H9 (cell line): ENCODE results near the gene TUBA4A. TPM values are rescaled to one million over a fixed set of nuclear protein-coding genes. Genes with fewer than 3 reads are reported as not detected.
A peak's percentile ranks its signal among the peaks of the same experiment; 100 is the strongest.

Experiments used
- DNase-seq: peaks from one replicate; pipeline ENCODE4 v3.0.0-alpha.2; 2017
- H2AFZ ChIP-seq: one replicate; pipeline ENCODE4 v1.6.1; 2013; ENCODE audit warnings: mild to moderate bottlenecking, low read length, control low read depth, moderate library complexity
- H2AK5ac ChIP-seq: 2 replicates; pipeline ENCODE4 v1.6.1; 2013; ENCODE audit warnings: low read length, control low read depth, mixed read lengths; ENCODE audit not compliant: insufficient read length
- H2BK120ac ChIP-seq: one replicate; pipeline ENCODE4 v1.6.1; 2013; ENCODE audit warnings: low read depth, mild to moderate bottlenecking, low read length, control low read depth, inconsistent platforms; ENCODE audit not compliant: poor library complexity, severe bottlenecking
- H2BK12ac ChIP-seq: 2 replicates; pipeline ENCODE4 v1.6.1; 2013; ENCODE audit warnings: low read length, control low read depth, mixed read lengths, low read depth; ENCODE audit not compliant: insufficient read length
- H2BK15ac ChIP-seq: 2 replicates; pipeline ENCODE4 v1.6.1; 2013; ENCODE audit warnings: low read depth, low read length, control low read depth
- H2BK20ac ChIP-seq: one replicate; pipeline ENCODE4 v1.6.1; 2013; ENCODE audit warnings: low read depth, mild to moderate bottlenecking, low read length, control low read depth, inconsistent platforms; ENCODE audit not compliant: poor library complexity, severe bottlenecking
- H2BK5ac ChIP-seq: 2 replicates; pipeline ENCODE4 v1.6.1; 2013; ENCODE audit warnings: low read length, control low read depth, mixed read lengths; ENCODE audit not compliant: insufficient read length
- H3K14ac ChIP-seq: 2 replicates; pipeline ENCODE4 v1.6.1; 2013; ENCODE audit warnings: low read length, control low read depth; ENCODE audit not compliant: insufficient read depth
- H3K18ac ChIP-seq: 2 replicates; pipeline ENCODE4 v1.6.1; 2013; ENCODE audit warnings: low read depth, mild to moderate bottlenecking, mixed read lengths, low read length, control low read depth; ENCODE audit not compliant: insufficient read length
- H3K23ac ChIP-seq: 2 replicates; pipeline ENCODE4 v1.6.1; 2013; ENCODE audit warnings: low read length, control low read depth, mixed read lengths, low read depth; ENCODE audit not compliant: insufficient read length
- H3K23me2 ChIP-seq: 2 replicates; pipeline ENCODE4 v1.6.1; 2013; ENCODE audit warnings: low read depth, mild to moderate bottlenecking, mixed read lengths, low read length, control low read depth; ENCODE audit not compliant: insufficient read length, poor library complexity, severe bottlenecking
- H3K27ac ChIP-seq: 2 replicates; pipeline ENCODE4 v1.5.1; 2013; ENCODE audit warnings: low read length, control low read depth, mixed read lengths, low read depth; ENCODE audit not compliant: insufficient read length
- H3K27me3 ChIP-seq: 2 replicates; pipeline ENCODE4 v1.6.1; 2013; ENCODE audit warnings: low read length, control low read depth, inconsistent platforms; ENCODE audit not compliant: insufficient read depth
- H3K4ac ChIP-seq: 2 replicates; pipeline ENCODE4 v1.6.1; 2013; ENCODE audit warnings: low read depth, mild to moderate bottlenecking, control low read depth, inconsistent platforms, low read length, moderate library complexity
- H3K4me1 ChIP-seq: 2 replicates; pipeline ENCODE4 v1.6.1; 2013; ENCODE audit warnings: low read length, control low read depth, inconsistent platforms; ENCODE audit not compliant: insufficient read depth
- H3K4me2 ChIP-seq: 2 replicates; pipeline ENCODE4 v1.6.1; 2013; ENCODE audit warnings: low read length, control low read depth, mixed read lengths; ENCODE audit not compliant: insufficient read length, insufficient read depth
- H3K56ac ChIP-seq: 2 replicates; pipeline ENCODE4 v1.6.1; 2013; ENCODE audit warnings: low read depth, mild to moderate bottlenecking, mixed read lengths, low read length, control low read depth; ENCODE audit not compliant: insufficient read length
- H3K79me1 ChIP-seq: 2 replicates; pipeline ENCODE4 v1.6.1; 2013; ENCODE audit warnings: low read depth, mild to moderate bottlenecking, moderate library complexity, low read length, control low read depth, inconsistent platforms; ENCODE audit not compliant: insufficient read depth, poor library complexity, severe bottlenecking
- H3K79me2 ChIP-seq: 2 replicates; pipeline ENCODE4 v1.6.1; 2013; ENCODE audit warnings: low read length, control low read depth, inconsistent platforms; ENCODE audit not compliant: insufficient read depth
- H3K9ac ChIP-seq: 2 replicates; pipeline ENCODE4 v1.6.1; 2013; ENCODE audit warnings: low read length, control low read depth, mixed read lengths; ENCODE audit not compliant: insufficient read length; ENCODE audit errors: extremely low read depth
- H3K9me3 ChIP-seq: one replicate; pipeline ENCODE4 v1.6.1; 2013; ENCODE audit warnings: low read depth, low read length, inconsistent platforms; ENCODE audit not compliant: control insufficient read depth
- H3T11ph ChIP-seq: one replicate; pipeline ENCODE4 v1.6.1; 2013; ENCODE audit warnings: mild to moderate bottlenecking, low read length, control low read depth, inconsistent platforms
- H4K20me1 ChIP-seq: one replicate; pipeline ENCODE4 v1.6.1; 2013; ENCODE audit not compliant: control insufficient read depth, insufficient read length, insufficient read depth
- H4K5ac ChIP-seq: 2 replicates; pipeline ENCODE4 v1.6.1; 2013; ENCODE audit warnings: low read depth, mild to moderate bottlenecking, mixed read lengths, low read length, control low read depth; ENCODE audit not compliant: insufficient read length
- H4K8ac ChIP-seq: replicated peaks from 2 replicates; pipeline ENCODE4 v1.6.1; 2013; ENCODE audit warnings: low read length, control low read depth, mixed read lengths, low read depth; ENCODE audit not compliant: insufficient read length
- H4K91ac ChIP-seq: 2 replicates; pipeline ENCODE4 v1.6.1; 2013; ENCODE audit warnings: low read depth, mild to moderate bottlenecking, moderate library complexity, mixed read lengths, low read length, control low read depth; ENCODE audit not compliant: insufficient read length
- H3K27ac Mint-ChIP-seq, 3 experiments: 2 replicates in 2 of 3; 3 replicates in 1 of 3; pipeline ENCODE4 v1.8.0; 2020 to 2021; ENCODE audit warnings: mixed read lengths in 3 of 3, mild to moderate bottlenecking in 1 of 3, moderate library complexity in 1 of 3
- H3K27me3 Mint-ChIP-seq: 2 replicates; pipeline ENCODE4 v1.8.0; 2021; ENCODE audit warnings: low read depth, mild to moderate bottlenecking, moderate library complexity, mixed read lengths
- H3K36me3 Mint-ChIP-seq, 3 experiments: 2 replicates in 2 of 3; 3 replicates in 1 of 3; pipeline ENCODE4 v1.8.0; 2020 to 2021; ENCODE audit warnings: low read depth in 3 of 3, mixed read lengths in 3 of 3; ENCODE audit not compliant: insufficient read depth in 1 of 3
- H3K4me1 Mint-ChIP-seq, 2 experiments: 2 replicates each; pipeline ENCODE4 v1.8.0; 2020; ENCODE audit warnings: mixed read lengths in 2 of 2
- H3K4me3 Mint-ChIP-seq, 2 experiments: 2 replicates in 1 of 2; 3 replicates in 1 of 2; pipeline ENCODE4 v1.8.0; 2020 to 2021; ENCODE audit warnings: mild to moderate bottlenecking in 2 of 2, mixed read lengths in 2 of 2, moderate library complexity in 1 of 2
- H3K9me3 Mint-ChIP-seq, 2 experiments: 2 replicates in 1 of 2; 3 replicates in 1 of 2; pipeline ENCODE4 v1.8.0; 2020; ENCODE audit warnings: mild to moderate bottlenecking in 2 of 2, mixed read lengths in 2 of 2, moderate library complexity in 1 of 2
- WGBS: extraction: QIAGEN DNeasy Blood & Tissue Kit; methylation state at CpG from one replicate; pipeline ENCODE4 v1.1.7; 2013; ENCODE audit warnings: missing lambda C conversion rate, low lambda C conversion rate, mixed read lengths; ENCODE audit not compliant: insufficient read length; ENCODE audit errors: extremely low coverage; 5-methylcytosine and 5-hydroxymethylcytosine counted together
- total RNA-seq: library from RNA; stranded (reverse); gene quantifications from 2 replicates; pipeline ENCODE4 v1.2.1, GENCODE V29; 2021
- TF ChIP-seq, protein P1 (sequence below): fragments of 200-600 bp; sonication (generic); conservative IDR thresholded peaks from 3 replicates; pipeline ENCODE4 v1.8.0; 2021; ENCODE audit warnings: antibody characterized with exemption, mild to moderate bottlenecking

TUBA4A gene
- total RNA-seq, 1 experiment from 2014 or later, result 25.5 TPM

DNA sequence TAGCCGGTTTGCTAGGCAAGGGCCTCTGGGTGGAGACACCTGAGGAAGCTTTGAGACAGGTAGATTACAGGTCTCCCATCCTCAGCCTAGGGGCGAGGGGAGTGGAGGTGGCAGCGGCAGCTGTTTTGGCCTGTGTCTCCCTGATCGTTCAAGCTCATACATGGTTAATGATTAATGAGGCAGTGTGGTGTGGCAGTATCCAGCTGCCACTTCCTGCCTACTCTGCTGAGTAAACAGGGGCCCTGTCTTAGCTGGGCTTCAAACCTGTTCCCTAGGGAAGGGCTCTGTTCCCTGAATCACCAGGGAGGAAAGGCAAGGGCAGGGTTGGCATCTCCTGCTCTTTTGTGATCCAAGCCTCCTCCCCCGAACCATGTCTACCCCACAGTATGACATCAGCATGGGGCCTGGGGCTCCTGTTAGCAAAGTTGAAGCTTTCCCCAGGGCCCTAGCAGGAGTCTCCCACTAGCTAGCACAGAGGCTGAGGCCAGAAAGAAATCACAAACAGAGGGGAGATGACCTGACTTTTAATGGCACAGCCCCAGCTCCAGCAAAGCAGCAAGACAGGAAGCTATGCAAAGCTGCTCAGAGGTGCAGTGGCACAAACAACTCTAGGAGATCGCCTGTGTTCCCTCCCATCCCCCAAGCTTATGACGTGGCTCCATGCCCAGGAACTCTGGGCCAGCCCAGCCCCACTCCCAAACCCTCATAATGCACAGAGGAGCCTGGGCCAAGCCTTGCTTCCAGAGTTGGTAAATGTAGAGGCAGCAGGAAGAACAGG, 4.3 kb downstream of the TUBA4A start:
- Histone ChIP-seq H3K14ac (no peak overlapping the region), H2BK12ac (no peak overlapping the region), H3K27ac (no peak overlapping the region), H4K20me1 (no peaks in the 10 kb centered on the region), H2BK20ac (no peak overlapping the region), H3K9ac (no peak overlapping the region), H3K23ac (no peak overlapping the region), H3K79me2 (no peaks in the 10 kb centered on the region), H4K5ac (no peak overlapping the region), H3K4ac (no peak overlapping the region), H3K4me1 (peaks cover 5% of the 10 kb centered on the region), H3K56ac (no peak overlapping the region), H3K18ac (no peak overlapping the region), H3K23me2 (peaks cover 20% of the 10 kb centered on the region), H4K8ac (no peak overlapping the region), H3K9me3 (no peaks in the 10 kb centered on the region), H3T11ph (no peak overlapping the region), H3K4me2 (no peak overlapping the region), H2BK15ac (no peak overlapping the region), H2AK5ac (no peak overlapping the region), H2BK5ac (no peak overlapping the region), H3K79me1 (no peaks in the 10 kb centered on the region), H4K91ac (no peak overlapping the region), H3K27me3 (no peaks in the 10 kb centered on the region; the same call in 1 of the 2 replicates), H2AFZ (no peak overlapping the region), H2BK120ac (no peak overlapping the region)
- Mint-ChIP-seq H3K4me3 (no peak overlapping the region; a peak in 1 of 5 replicates), H3K4me1 (peaks cover 33 to 43% of the 10 kb centered on the region in 2 experiments), H3K27me3 (peaks cover 36% of the 10 kb centered on the region), H3K27ac (peak overlapping the region; percentile 65 to 85 (median 81); a peak in 5 of 7 replicates), H3K9me3 (no peaks in the 10 kb centered on the region; a peak in 1 of 5 replicates), H3K36me3 (peaks cover 9 to 24% (median 23%) of the 10 kb centered on the region in 3 experiments; a peak in 6 of 7 replicates)
- DNase-seq, result no peak
- TF ChIP-seq, protein P1, sequence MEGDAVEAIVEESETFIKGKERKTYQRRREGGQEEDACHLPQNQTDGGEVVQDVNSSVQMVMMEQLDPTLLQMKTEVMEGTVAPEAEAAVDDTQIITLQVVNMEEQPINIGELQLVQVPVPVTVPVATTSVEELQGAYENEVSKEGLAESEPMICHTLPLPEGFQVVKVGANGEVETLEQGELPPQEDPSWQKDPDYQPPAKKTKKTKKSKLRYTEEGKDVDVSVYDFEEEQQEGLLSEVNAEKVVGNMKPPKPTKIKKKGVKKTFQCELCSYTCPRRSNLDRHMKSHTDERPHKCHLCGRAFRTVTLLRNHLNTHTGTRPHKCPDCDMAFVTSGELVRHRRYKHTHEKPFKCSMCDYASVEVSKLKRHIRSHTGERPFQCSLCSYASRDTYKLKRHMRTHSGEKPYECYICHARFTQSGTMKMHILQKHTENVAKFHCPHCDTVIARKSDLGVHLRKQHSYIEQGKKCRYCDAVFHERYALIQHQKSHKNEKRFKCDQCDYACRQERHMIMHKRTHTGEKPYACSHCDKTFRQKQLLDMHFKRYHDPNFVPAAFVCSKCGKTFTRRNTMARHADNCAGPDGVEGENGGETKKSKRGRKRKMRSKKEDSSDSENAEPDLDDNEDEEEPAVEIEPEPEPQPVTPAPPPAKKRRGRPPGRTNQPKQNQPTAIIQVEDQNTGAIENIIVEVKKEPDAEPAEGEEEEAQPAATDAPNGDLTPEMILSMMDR, result no peak
- no CpG with 5 or more reads among the region's 7 CpGs for WGBS
